HepG2 (cell line): ENCODE measurements around the gene HSDL1. TPM values are rescaled to one million over a fixed set of nuclear protein-coding genes. Genes with fewer than 3 reads are reported as not detected.

Experiments used
- ATAC-seq: fragments of 200-7000 bp; cut with Tn5 transposase; 3 replicates; pipeline ENCODE4 v1.9.1; 2020; ENCODE audit warnings: mild to moderate bottlenecking, moderate library complexity
- BruUV-seq: library from RNA; stranded (reverse); fragments of 400-500 nt; replicated peaks from 2 replicates; lab custom pipeline; 2021; lab: Mats Ljungman, UMichigan
- CTCF ChIA-PET: fragments of 300-600 bp; formaldehyde crosslinking; extraction: SDS; loops from one replicate; lab custom pipeline; 2021; ENCODE audit warnings: low total read pairs, inconsistent platforms, low intra/inter-chr PET ratio; lab: Yijun Ruan, JAX
- POLR2A ChIA-PET: fragments of 350-600 bp; sonication (Branson Sonifier 250); formaldehyde crosslinking; loops from one replicate; lab custom pipeline; 2020; ENCODE audit warnings: antibody characterized with exemption, inconsistent platforms; lab: Yijun Ruan, JAX
- DNase-seq: peaks from one replicate; pipeline ENCODE4 v3.0.0-alpha.2; 2015; ENCODE audit warnings: low spot score
- FAIRE-seq: peaks from 3 replicates; lab custom pipeline; 2011; peaks lifted over from hg19 to GRCh38; lab: Jason Lieb, UNC
- H2AFZ ChIP-seq: one replicate; pipeline ENCODE4 v1.6.1; 2011; ENCODE audit warnings: low read length, inconsistent platforms
- H3K27ac ChIP-seq: fragments of 300-600 bp; 3 replicates; pipeline ENCODE4 v1.8.0; 2011; ENCODE audit warnings: mixed run types, mild to moderate bottlenecking, mixed read lengths, low read length, inconsistent platforms; ENCODE audit not compliant: insufficient read depth; ENCODE audit errors: extremely low read length
- H3K27me3 ChIP-seq, 2 experiments: fragments of 200-600 bp in 1 of 2; 2 replicates in 1 of 2; 3 replicates in 1 of 2; pipeline versions ENCODE4 v1.6.0 to v1.8.0; 2011; ENCODE audit warnings: low read length in 2 of 2, mild to moderate bottlenecking in 2 of 2, moderate library complexity in 2 of 2, inconsistent platforms in 1 of 2; ENCODE audit not compliant: insufficient read depth in 2 of 2, control insufficient read depth in 1 of 2
- H3K36me3 ChIP-seq, 2 experiments: fragments of 200-600 bp in 1 of 2; replicated peaks in 1 of 2; 2 replicates in 1 of 2; 3 replicates in 1 of 2; pipeline versions ENCODE4 v1.5.1 to v1.8.0; 2011; ENCODE audit warnings: low read length in 2 of 2, inconsistent platforms in 1 of 2; ENCODE audit not compliant: insufficient read depth in 2 of 2, control insufficient read depth in 1 of 2
- H3K4me1 ChIP-seq: 2 replicates; pipeline ENCODE4 v1.5.1; 2012; ENCODE audit warnings: low read length, inconsistent platforms; ENCODE audit not compliant: insufficient read depth
- H3K4me2 ChIP-seq: 2 replicates; pipeline ENCODE4 v1.6.0; 2011; ENCODE audit warnings: low read depth, low read length, inconsistent platforms
- H3K4me3 ChIP-seq, 3 experiments: fragments of 200-600 bp in 1 of 3; sonication (generic), shearing (Covaris generic) in 1 of 3; replicated peaks in 1 of 3; 2 replicates each; pipeline ENCODE4 v1.5.1; 2011 to 2016; ENCODE audit warnings: low read length in 3 of 3, inconsistent platforms in 2 of 3, low read depth in 2 of 3, mild to moderate bottlenecking in 2 of 3, control low read depth in 1 of 3, mixed read lengths in 1 of 3; ENCODE audit not compliant: insufficient read depth in 1 of 3
- H3K79me2 ChIP-seq: one replicate; pipeline ENCODE4 v1.6.1; 2011; ENCODE audit warnings: low read length, inconsistent platforms; ENCODE audit not compliant: insufficient read depth
- H3K9ac ChIP-seq: 2 replicates; pipeline ENCODE4 v1.6.0; 2011; ENCODE audit warnings: mild to moderate bottlenecking, low read depth, low read length, inconsistent platforms; ENCODE audit not compliant: insufficient read depth
- H3K9me3 ChIP-seq: 2 replicates; pipeline ENCODE4 v1.5.1; 2012; ENCODE audit warnings: mild to moderate bottlenecking, low read length
- H4K20me1 ChIP-seq: 2 replicates; pipeline ENCODE4 v1.6.0; 2011; ENCODE audit warnings: inconsistent platforms, mild to moderate bottlenecking, low read length, moderate library complexity; ENCODE audit not compliant: insufficient read depth
- EZH2 ChIP-seq: conservative IDR thresholded peaks from 2 replicates; pipeline ENCODE4 v1.6.1; 2012; ENCODE audit warnings: mild to moderate bottlenecking, low read depth, low read length, moderate library complexity
- THYN1 ChIP-seq: sonication (generic); formaldehyde crosslinking; IDR thresholded peaks from 2 replicates; pipeline ENCODE4 v1.8.1; 2023; ENCODE audit warnings: low read depth, mild to moderate bottlenecking, moderate library complexity, missing genetic modification reagents, borderline replicate concordance
- ZBTB1 ChIP-seq: sonication (generic); formaldehyde crosslinking; IDR thresholded peaks from 2 replicates; pipeline ENCODE4 v1.4.0; 2020; ENCODE audit warnings: missing genetic modification reagents, borderline replicate concordance
- ZNF547 ChIP-seq: sonication (generic); formaldehyde crosslinking; IDR thresholded peaks from 2 replicates; pipeline ENCODE4 v1.5.1; 2020; ENCODE audit warnings: mild to moderate bottlenecking, missing genetic modification reagents
- ZNF562 ChIP-seq: sonication (generic); formaldehyde crosslinking; IDR thresholded peaks from 2 replicates; pipeline ENCODE4 v1.8.0; 2022; ENCODE audit warnings: missing genetic modification reagents, borderline replicate concordance
- WGBS: methylation state at CpG from one replicate; pipeline ENCODE4 v1.1.6; 2017; ENCODE audit warnings: low lambda C conversion rate; 5-methylcytosine and 5-hydroxymethylcytosine counted together
- in situ Hi-C: cut with HindIII; loops from 2 replicates; pipeline ENCODE4 v1.10.0; 2017; ENCODE audit warnings: low pct_unique_long_range_greater_than_20kb; ENCODE audit not compliant: extremely low pct_ligation_motif_present
- intact Hi-C: fragments of 100-400 bp; cut with micrococcal nuclease; formaldehyde crosslinking; loops from one replicate; pipeline ENCODE4 v1.10.0; 2022; ENCODE audit not compliant: unreplicated experiment
- polyA plus RNA-seq, 8 experiments: library from polyadenylated mRNA; depleted of rRNA in 3 of 8; stranded (reverse) in 7 of 8; unstranded in 1 of 8; fragments of >200 nt; fragmentation: Illumina TruSeq in 4 of 8; extraction: Trizol in 4 of 8; gene quantifications; 2 replicates each; pipeline versions ENCODE4 v1.2.1 to v1.2.3, GENCODE V29; 2011 to 2016; ENCODE audit warnings: low read depth in 4 of 8, missing spikeins in 1 of 8, mixed read lengths in 1 of 8; ENCODE audit not compliant: insufficient read depth in 1 of 8
- total RNA-seq, 5 experiments: library from RNA; depleted of rRNA; stranded (reverse); fragments of >200 nt; fragmentation: Illumina TruSeq; extraction: Trizol; gene quantifications; 2 replicates each; pipeline ENCODE4 v1.2.3, GENCODE V29; 2016; ENCODE audit warnings: low read depth in 1 of 5
- TF ChIP-seq, protein P1 (sequence below): sonication (generic); formaldehyde crosslinking; IDR thresholded peaks from 2 replicates; pipeline ENCODE4 v1.5.1; 2020; ENCODE audit warnings: mild to moderate bottlenecking, missing genetic modification reagents

Gene HSDL1
- total and polyA plus RNA-seq, 2 of the 13 experiments (the other 11 are each of a cell fraction or from before 2014, with no cell fraction given): 49.2 to 49.7 TPM

DNA sequence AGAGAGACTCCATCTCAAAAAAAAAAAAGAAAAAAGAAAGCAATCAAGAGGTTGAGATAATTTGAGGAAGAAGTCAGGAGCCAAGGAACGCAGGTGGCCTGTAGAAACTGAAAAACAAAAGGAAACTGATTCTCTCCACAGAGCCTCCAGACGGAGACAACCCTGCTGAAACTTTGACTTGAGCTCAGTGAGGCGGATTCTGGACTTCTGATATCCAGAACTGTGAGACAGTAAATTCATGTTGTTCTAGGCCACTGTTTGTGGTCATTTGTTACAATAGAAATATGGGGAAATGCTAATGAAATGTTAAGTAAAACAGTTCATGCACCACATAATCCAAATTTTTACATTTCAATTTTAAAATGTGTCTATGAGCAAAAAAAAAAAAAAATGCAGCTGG is 33.5 kb downstream of the HSDL1 start:
- H3K79me2 ChIP-seq: peaks cover 95% of the 10 kb centered on the region
- DNase-seq (no peak), FAIRE-seq (no peak), ATAC-seq (no peak)
- in situ Hi-C loops: no loop called here
- TF ChIP-seq ZNF547 (CRISPR knock-in tag): no peak
- TF ChIP-seq ZBTB1 (CRISPR knock-in tag): no peak
- TF ChIP-seq EZH2: no peak
- TF ChIP-seq THYN1: no peak
- no peak for TF ChIP-seq ZNF562 (CRISPR knock-in tag)
- TF ChIP-seq, protein P1, sequence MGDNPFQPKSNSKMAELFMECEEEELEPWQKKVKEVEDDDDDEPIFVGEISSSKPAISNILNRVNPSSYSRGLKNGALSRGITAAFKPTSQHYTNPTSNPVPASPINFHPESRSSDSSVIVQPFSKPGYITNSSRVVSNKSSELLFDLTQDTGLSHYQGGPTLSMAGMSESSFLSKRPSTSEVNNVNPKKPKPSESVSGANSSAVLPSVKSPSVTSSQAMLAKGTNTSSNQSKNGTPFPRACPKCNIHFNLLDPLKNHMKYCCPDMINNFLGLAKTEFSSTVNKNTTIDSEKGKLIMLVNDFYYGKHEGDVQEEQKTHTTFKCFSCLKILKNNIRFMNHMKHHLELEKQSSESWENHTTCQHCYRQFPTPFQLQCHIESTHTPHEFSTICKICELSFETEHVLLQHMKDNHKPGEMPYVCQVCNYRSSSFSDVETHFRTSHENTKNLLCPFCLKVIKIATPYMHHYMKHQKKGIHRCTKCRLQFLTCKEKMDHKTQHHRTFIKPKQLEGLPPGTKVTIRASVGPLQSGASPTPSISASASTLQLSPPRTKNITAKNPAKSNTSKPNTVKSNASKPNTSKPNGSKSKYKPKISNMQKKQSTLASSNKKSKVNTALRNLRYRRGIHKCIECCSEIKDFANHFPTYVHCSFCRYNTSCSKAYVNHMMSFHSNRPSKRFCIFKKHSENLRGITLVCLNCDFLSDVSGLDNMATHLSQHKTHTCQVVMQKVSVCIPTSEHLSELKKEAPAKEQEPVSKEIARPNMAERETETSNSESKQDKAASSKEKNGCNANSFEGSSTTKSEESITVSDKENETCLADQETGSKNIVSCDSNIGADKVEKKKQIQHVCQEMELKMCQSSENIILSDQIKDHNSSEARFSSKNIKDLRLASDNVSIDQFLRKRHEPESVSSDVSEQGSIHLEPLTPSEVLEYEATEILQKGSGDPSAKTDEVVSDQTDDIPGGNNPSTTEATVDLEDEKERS: no peak
- peaks cover 0 to 3% of the 10 kb centered on the region in 2 experiments; a peak in 1 of 5 replicates for H3K27me3 ChIP-seq
- WGBS: 95% methylated on average over 3 of the region's 3 CpGs
- H3K9me3 ChIP-seq: no peaks in the 10 kb centered on the region
- no peak overlapping the region for H3K27ac ChIP-seq
- intact Hi-C loops: no loop called here
- H3K4me1 ChIP-seq: peaks cover 21% of the 10 kb centered on the region
- BruUV-seq: no TSS peak
- ChIA-PET CTCF (no interaction called here), POLR2A (interaction anchor here (2.2 kb wide), 1 partner anchor 28 kb away, joined by 7 read pairs; no protein-coding TSS in a partner anchor)
- H3K9ac ChIP-seq: no peak overlapping the region; the same call in 1 of the 2 replicates
- H4K20me1 ChIP-seq: peaks cover 4% of the 10 kb centered on the region; the same call in 1 of the 2 replicates
- peaks cover 18 to 32% of the 10 kb centered on the region in 2 experiments for H3K36me3 ChIP-seq
- no peak overlapping the region for H3K4me2 ChIP-seq
- no peak overlapping the region for H3K4me3 ChIP-seq
- no peak overlapping the region for H2AFZ ChIP-seq
